Measurements from ENCODE around the gene AIF1L.
"Not testable (repeated sequence)": the region's sequence is repeated elsewhere in the genome, so short reads cannot be mapped to it uniquely, and the experiment has no call there.

Gene AIF1L

GRCh38 chr9:131121346-131121745, 25.0 kb downstream of the AIF1L start:
- DNase-seq (ENCODE audit: low spot score) = no peak

- DNase-seq (ENCODE audit: low spot score) = no peak
Measured at GRCh38 chr9:131122158-131122557, 25.8 kb downstream of the AIF1L start.

DNA sequence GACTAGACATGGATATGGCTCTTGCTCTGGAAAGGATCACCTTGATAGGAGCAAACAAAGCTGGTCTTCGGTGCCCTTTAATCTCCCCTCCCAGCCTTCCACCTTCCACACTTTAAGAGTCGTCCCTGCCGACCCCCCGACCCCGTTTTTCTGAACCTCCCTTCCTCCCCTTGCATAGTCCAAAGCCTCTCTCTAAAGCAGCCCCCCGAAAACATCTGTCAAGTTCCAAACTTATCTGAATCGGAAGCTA, 28.6 kb downstream of the AIF1L start:
- DNase-seq (ENCODE audit: low spot score) = no peak

GRCh38 chr9:131125288-131126058, 29.1 kb downstream of the AIF1L start, which contains the start of gene NUP214:
Gene NUP214, plus strand, starts transcription at chr9:131125586. Its CDS starts 119 bp downstream, at chr9:131125705.
- peak; percentile 99 for DNase-seq (ENCODE audit: low spot score)

DNA sequence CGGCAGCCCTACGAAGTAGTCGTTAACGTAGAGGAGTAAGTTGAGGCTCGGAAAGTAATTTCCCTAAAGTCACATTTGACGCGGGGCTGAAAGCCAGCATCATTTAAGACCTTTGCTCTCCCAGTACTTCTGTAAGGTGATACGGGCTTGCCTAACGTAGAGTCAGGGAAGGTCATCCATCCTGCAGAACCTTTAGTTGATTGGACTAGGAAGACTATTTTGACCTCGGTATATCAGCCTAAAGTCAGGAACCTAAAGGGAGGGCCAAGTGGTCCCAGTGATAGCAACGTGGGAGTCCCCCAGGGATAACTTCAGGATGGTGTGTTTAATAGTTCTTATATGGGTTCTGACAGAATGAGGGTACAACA, 29.7 kb downstream of the AIF1L start:
- no peak for DNase-seq (ENCODE audit: low spot score)

DNA sequence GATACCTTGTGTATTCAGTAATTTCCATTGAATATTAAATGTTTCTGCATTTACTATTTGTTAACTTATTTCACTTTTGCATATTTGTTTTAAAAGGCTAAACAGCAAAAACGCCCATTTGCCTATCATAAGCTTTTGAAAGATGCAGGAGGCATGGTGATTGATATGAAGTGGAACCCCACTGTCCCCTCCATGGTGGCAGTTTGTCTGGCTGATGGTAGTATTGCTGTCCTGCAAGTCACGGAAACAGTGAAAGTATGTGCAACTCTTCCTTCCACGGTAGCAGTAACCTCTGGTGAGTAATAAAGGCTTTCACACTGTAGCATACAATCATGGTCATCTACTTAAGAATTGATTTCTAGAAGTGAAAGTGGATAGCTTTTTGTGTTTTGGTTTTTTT, 32.9 kb downstream of the AIF1L start:
- DNase-seq (ENCODE audit: low spot score) = no peak

- DNase-seq (ENCODE audit: low spot score) = no peak
Measured at GRCh38 chr9:131138676-131139075, 42.3 kb downstream of the AIF1L start.

DNA sequence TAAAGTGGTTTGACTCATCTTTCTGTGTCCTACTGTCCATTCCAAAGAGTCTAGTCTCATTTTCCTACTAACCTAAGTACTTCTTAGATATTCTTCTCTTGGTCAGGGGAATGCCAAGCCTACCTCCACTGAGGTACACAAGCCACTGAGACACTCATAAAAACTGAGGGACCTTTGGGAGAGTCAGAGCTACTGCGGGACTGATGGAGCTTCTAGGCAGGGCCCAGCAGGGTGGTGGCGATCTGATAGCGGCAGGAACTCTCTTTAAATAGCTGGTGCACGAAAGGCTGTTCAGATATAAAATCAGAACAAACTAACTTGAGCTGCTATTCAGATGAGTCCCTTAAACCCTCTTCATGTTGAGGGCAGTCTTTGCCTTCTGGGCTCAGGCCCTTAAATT, 43.8 kb downstream of the AIF1L start:
- DNase-seq (ENCODE audit: low spot score) = no peak

GRCh38 chr9:131140550-131140949, 44.2 kb downstream of the AIF1L start:
- no peak for DNase-seq (ENCODE audit: low spot score)

- DNase-seq (ENCODE audit: low spot score) = no peak
Measured at GRCh38 chr9:131142160-131142559, 45.8 kb downstream of the AIF1L start.

- no peak for DNase-seq (ENCODE audit: low spot score)
Measured at GRCh38 chr9:131144201-131144600, 47.9 kb downstream of the AIF1L start.

- no peak for DNase-seq (ENCODE audit: low spot score)
Measured at GRCh38 chr9:131145245-131145644, 48.9 kb downstream of the AIF1L start.

DNA sequence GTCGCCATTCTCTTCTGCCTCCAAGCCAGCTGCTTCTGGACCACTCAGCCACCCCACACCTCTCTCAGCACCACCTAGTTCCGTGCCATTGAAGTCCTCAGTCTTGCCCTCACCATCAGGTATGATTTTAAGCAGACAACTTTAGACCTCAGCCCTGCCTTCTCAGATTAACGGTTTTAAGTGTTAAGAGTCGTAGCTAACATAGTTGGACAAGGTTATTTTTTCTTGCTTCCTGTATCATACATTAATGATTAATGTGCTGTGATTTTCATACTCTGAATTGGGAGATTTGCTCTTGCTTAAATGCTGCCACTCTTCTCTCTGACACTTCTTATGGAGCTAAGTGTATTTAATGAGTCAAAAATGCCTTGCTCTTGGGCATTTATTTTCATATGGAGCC, 49.9 kb downstream of the AIF1L start:
- no peak for DNase-seq (ENCODE audit: low spot score)

DNA sequence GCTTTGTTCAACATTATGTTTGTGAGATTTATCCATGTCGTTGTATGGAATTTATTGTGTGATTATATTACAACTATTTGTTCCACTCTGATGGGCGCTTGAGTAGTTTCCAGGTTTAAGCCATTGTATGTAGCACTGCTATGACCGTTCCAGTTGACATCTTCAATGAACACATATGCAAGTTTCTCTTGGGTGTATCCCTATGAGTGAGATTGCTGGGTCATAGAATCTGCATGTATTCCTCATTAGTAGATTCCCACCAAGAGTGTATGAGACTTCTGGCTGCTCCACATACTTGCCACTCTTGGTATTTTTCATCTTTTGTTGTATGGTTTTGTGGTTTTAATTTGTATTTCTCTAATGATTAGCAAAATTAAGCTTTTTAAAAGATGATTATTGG, 51.9 kb downstream of the AIF1L start:
- no peak for DNase-seq (ENCODE audit: low spot score)

GRCh38 chr9:131148966-131149687, 52.8 kb downstream of the AIF1L start:
- DNase-seq (ENCODE audit: low spot score) = no peak

- no peak for DNase-seq (ENCODE audit: low spot score)
Measured at GRCh38 chr9:131149688-131150053, 53.3 kb downstream of the AIF1L start.

GRCh38 chr9:131153595-131153994, 57.3 kb downstream of the AIF1L start:
- DNase-seq (ENCODE audit: low spot score) = no peak

DNA sequence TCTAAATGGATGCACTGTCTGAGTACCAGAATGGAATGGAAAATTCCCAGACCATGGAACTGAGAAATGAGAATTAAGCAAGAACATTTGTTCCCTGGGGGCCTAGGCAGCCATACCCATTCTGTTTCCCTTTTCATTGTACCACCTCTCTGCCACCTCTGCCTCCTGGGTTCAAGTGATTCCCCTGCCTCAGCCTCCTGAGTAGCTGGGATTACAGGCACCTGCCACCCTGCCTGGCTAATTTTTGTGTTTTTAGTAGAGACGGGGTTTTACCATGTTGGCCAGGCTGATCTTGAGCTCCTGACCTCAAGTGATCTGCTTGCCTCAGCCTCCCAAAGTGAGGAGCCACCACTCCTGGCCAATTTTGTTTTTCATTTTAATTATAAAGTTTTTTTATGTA, 62.3 kb downstream of the AIF1L start:
- DNase-seq (ENCODE audit: low spot score) = not testable (repeated sequence)

DNA sequence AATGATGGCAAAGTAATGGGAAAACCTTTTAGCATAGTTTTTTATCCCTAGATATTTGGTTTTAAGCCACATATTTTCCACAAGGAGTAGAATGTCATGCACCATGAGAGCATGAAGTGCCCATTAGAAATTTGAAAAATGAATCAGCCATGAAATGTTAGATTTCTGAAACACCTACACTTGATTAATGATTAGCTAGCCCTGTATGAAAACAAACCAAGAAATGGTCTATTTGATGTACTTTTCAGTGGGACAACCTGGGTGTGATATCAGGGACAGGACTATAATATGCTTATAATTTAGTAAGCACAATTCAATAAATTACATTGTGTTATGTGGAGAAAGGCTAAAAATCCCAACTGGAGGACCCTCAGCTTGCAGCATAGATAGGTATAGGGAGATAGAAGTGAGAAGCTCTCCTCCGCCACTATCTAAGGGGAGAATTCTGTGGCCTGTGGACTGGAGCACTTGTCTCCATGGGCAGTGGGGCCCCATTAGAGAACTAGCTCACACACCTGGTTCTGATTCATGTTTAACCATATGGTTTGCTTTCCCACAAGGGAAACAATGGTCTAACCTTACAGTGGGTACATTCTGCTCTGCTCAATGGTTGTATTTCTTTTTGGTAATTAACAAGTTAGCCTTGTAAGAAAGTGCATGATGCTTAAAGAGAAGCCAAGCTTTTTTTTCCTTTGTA, 64.2 kb downstream of the AIF1L start:
- no peak for DNase-seq (ENCODE audit: low spot score)

GRCh38 chr9:131161585-131161984, 65.3 kb downstream of the AIF1L start:
- DNase-seq (ENCODE audit: low spot score) = no peak

DNA sequence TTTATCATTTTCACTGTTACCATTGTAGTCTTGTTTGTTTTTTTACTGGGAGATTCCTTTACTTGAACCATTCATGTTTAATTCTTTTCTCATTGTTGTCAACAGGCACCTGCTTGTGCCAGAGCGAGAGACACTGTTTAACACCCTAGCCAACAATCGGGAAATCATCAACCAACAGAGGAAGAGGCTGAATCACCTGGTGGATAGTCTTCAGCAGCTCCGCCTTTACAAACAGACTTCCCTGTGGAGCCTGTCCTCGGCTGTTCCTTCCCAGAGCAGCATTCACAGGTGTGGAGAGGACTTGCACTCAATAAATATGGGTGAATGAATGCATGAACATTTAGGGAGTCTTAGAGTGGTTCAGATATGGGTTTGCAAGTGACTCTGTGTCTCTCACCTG, 66.6 kb downstream of the AIF1L start:
- DNase-seq (ENCODE audit: low spot score) = no peak

GRCh38 chr9:131165523-131165922, 69.2 kb downstream of the AIF1L start:
- DNase-seq (ENCODE audit: low spot score) = no peak

DNA sequence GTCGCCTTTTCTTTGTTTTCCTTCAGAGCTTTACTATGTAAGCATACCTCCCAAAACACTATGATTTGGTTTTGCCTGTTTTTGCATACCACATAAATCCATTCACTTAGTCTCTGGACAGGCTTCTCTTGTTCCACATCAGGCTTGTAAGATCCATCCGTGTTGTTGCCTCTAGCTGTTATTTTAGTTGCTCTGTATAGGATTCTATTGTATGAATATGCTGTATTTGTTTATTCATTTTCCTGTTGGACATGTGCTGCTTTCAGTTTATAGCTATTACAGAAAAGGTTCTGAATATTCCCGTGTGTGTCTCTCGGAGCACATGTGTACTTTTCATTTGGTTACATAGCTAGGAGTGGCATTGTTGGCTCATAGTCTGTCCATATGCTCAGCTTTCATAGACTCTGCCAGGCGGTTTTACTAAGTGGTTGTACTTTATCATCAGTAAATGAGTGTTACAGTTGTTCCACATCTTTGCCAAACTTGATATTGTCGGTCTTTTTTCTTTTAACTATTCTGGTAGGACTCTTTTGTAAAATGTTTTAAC, 70.9 kb downstream of the AIF1L start:
- no peak for DNase-seq (ENCODE audit: low spot score)

All from AG08396 (cell line).